Measurements from ENCODE around the gene CAMK1D.

CAMK1D gene

DNA sequence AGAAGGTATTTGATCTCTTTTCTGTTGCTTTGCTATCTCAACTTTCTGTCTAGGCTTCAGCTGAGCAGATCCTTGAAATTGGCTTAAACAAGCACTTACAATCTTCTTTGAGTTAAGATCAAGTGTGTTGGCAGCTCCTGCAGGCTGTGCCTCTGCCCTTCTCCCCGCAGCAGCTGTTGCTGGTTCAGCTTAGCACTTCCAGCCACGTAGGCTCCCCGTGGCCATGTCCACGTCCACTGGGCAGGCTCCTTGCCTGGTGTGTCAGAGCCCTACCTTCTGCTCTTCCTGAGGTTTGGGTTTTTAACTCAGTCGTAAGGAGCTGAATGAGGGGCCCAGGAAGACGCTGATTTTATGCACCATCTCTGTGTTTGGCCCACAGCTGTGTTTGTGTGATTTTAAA is 47.2 kb downstream of the CAMK1D start:
- DNase-seq (ENCODE audit: low read depth, low spot score): no peak
- H3K27ac ChIP-seq: no peak overlapping the region

DNA sequence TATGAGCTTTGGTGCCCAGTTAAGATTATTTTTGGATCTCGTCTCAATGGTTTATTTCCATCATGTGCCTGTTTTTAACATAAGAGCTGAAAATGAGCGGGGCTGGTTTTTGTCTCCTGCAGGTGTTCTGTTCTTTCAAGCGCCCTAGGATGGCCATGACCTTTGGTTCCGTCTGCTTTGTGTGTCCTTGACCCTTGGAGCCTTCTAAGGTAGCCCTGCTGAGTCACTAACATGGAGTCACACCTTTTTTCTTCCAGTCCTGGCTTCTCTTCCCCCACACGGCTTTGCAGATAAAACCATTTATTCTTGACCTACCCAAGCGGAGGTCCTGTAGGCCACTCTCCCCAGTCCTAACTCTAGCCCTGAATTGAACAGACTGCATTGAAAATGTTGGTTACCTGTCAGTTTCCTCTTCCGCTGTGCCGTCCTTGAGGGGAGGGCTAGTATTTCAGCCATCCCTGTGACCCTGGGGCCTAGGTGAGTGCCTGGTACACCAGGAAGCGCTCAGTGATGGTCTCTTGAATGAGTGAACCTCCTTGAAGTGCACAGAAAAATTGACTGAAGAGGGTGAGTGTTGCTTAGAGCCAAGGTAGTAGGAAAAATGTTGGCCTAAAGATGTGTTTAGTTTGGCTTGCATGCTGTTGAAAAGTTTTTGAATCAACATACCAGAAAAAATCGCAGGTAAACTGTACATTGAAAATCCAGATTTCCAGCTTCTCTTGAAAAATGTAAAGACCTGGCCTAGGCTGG is 48.0 kb downstream of the CAMK1D start:
- DNase-seq (ENCODE audit: low read depth, low spot score): no peak
- H3K27ac ChIP-seq: no peak overlapping the region

DNA sequence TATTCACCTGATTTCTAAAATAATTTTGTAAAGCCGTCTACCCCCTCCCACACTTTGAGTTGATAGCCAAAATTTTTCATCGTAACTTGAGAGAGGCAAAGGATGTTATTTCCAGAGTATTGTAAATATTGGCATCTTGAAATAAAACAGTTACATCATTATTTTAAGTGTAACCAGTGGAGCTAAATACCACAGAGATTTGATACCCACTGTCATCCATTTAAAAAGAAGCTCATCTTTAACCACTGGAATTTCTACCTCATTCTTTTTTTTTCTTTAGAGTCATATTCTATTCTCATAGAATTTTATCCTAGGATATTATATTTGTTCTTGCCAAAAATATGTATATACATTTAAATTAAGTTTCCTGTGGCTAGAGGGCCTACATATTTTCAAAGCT is 48.6 kb downstream of the CAMK1D start:
- no peak for DNase-seq (ENCODE audit: low read depth, low spot score)
- H3K27ac ChIP-seq: no peak overlapping the region

DNA sequence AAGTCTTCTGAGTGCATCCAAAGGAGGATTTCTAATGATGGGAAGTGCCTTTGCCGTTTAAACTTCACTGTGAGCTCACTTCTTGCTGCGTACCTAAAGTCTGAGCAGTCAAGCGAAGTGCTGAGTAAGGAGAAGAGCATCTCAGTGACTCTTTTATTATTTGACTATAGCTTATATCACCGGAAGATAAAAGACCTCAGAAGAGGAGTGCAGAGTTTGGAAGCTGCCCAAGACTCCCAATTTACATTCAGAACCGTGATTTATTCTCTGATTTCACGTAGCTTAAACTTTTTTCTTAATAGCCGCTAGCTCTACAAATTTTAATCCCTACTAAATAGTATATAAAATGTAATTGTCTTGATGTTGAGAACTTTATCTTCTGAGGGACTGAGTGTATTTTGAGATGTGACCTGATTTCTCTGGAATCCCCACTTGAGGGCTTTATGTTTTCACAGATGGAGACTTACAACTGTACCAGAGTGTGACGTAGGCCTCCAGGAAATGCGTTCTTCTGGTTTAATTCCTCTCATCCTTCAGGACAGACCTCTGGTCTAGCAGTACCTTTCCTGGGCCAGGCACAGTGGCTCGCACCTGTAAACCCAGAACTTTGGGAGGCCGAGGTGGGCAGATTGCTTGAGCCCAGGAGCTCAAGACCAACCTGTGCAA is 51.1 kb downstream of the CAMK1D start:
- no peak for DNase-seq (ENCODE audit: low read depth, low spot score)
- H3K27ac ChIP-seq: no peak overlapping the region

GRCh38 chr10:12401466-12401865 is 52.1 kb downstream of the CAMK1D start:
- no peak overlapping the region for H3K27ac ChIP-seq
- no peak for DNase-seq (ENCODE audit: low read depth, low spot score)

DNA sequence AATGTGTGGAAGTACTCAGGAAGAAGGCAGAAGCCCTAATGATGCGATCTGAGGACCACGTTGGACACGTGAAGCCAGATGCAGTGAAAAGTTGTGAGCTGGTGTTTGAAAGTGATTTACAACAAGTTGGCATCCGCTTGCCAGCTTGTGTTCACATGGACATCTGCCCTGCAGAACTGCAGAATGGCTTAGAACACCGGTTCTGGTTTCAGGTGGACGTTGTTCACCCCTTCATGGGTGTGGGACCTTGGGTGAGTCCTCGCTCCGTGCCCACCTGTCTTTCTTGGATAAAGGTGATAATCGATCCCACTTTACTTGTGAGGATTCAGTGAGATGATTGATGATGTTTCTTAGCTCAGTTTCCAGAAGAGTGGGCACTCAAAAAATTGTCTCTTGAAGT is 53.8 kb downstream of the CAMK1D start:
- no peak for DNase-seq (ENCODE audit: low read depth, low spot score)
- no peak overlapping the region for H3K27ac ChIP-seq

GRCh38 chr10:12405342-12406320 is 56.3 kb downstream of the CAMK1D start:
- H3K27ac ChIP-seq: no peak overlapping the region
- DNase-seq (ENCODE audit: low read depth, low spot score): no peak

- no peak overlapping the region for H3K27ac ChIP-seq
- DNase-seq (ENCODE audit: low read depth, low spot score): no peak
These were observed 57.5 kb downstream of the CAMK1D start for GRCh38 chr10:12406764-12407400.

DNA sequence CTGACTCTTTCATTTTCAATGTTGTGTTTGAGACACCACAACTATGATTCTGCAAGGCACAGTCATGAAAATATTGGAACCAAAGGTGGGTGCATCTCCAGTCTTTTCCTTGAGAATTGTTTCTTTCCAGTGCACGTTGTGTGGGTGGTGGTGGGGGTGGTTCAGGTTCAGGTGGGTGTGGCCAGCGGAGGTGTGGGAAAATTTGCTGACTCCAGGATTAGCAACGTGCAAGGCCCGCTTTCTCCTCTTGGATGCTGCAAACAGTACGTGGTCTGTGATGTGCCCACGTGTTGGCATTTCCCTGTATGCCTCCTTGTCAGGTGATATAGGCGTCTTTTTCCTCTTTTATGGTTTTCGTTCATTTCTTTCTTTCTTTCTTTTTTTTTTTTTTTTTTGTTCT is 59.1 kb downstream of the CAMK1D start:
- no peak overlapping the region for H3K27ac ChIP-seq
- no peak for DNase-seq (ENCODE audit: low read depth, low spot score)

GRCh38 chr10:12409161-12409560 is 59.8 kb downstream of the CAMK1D start:
- H3K27ac ChIP-seq: no peak overlapping the region
- DNase-seq (ENCODE audit: low read depth, low spot score): no peak

DNA sequence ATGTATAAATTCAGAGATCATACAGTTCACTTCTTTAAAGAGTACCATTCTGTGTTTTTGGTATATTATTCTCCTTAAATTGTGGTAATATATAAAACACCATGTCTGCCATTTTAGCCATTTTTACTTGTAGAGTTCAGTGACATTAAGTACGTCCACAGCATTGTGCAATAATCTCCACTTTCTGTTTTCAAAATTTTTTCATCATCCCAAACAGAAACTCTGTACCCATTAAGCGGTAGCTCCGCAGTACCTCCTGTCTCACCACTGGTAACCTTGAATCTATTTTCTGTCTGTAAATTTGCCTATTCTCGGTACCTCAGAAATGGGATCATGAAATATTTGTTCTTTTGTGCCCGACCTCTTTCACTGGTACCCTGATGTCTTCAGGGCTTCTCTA is 60.3 kb downstream of the CAMK1D start:
- DNase-seq (ENCODE audit: low read depth, low spot score): no peak
- H3K27ac ChIP-seq: no peak overlapping the region

DNA sequence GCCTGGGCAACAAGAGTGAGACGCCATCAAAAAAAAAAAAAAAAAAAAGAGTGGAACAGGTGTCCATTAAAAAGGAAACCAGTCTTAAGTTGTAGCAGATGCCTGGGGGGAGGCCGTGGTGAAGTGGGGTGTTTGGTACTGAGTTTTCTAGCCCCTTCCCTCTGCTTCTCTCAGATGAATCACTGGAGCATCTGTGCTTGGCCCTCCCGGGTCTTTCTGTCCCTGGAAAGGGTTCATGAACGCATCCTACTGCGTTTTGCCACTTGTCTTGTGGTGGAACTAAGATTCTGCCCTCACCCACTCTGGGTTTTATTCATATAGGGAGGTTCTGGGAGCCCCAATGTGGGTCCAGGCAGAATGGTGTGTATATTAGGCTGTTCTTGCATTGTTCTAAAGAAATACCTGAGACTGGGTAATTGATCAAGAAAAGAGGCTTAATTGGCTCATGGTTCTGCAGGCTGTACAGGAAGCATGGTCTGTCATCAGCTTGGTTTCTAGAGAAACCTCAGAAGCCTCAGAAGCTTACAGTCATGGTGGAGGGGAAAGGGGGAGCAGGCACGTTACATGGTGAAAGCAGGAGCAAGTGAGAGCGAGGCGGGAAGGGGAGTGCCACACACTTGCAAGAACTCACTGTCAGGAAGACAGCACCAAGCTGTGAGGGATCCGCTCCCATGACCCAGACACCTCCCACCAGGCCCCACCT is 63.5 kb downstream of the CAMK1D start:
- no peak overlapping the region for H3K27ac ChIP-seq
- DNase-seq (ENCODE audit: low read depth, low spot score): no peak

GRCh38 chr10:12413369-12413711 is 64.0 kb downstream of the CAMK1D start:
- DNase-seq (ENCODE audit: low read depth, low spot score): no peak
- H3K27ac ChIP-seq: no peak overlapping the region

DNA sequence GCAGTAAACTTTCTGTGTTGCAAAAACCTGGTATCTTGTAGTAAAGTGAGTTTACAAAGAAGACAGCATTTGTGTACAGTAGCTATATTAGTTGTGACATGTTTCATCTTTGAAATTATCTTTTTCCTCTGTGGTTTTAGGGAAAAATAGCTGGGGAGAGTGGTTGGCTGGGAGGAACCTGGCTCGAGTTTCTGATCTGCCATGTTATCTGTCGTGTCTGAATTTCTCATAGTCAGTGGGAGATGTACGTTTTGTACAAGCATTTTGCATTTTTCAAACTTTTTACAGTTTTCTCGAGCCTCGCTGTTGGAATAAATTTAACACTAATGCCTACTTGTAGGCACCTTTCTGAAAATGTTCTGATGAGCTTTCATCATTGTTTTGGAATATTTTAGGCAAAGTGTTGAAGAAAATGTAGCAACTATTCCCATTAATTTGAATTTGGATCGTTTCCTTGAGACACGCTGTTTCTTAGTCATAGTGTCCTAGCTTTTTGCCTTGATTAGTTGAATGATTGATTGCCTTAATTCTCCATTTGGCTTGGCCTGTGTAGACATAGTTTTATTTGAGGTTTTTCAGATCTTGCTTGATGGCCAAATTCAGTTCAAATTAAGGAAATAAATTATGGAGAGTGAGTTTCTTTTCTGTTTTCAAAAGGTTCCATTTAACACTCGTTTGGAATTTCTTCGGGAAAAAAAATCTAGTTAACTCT is 65.1 kb downstream of the CAMK1D start:
- no peak overlapping the region for H3K27ac ChIP-seq
- DNase-seq (ENCODE audit: low read depth, low spot score): no peak

DNA sequence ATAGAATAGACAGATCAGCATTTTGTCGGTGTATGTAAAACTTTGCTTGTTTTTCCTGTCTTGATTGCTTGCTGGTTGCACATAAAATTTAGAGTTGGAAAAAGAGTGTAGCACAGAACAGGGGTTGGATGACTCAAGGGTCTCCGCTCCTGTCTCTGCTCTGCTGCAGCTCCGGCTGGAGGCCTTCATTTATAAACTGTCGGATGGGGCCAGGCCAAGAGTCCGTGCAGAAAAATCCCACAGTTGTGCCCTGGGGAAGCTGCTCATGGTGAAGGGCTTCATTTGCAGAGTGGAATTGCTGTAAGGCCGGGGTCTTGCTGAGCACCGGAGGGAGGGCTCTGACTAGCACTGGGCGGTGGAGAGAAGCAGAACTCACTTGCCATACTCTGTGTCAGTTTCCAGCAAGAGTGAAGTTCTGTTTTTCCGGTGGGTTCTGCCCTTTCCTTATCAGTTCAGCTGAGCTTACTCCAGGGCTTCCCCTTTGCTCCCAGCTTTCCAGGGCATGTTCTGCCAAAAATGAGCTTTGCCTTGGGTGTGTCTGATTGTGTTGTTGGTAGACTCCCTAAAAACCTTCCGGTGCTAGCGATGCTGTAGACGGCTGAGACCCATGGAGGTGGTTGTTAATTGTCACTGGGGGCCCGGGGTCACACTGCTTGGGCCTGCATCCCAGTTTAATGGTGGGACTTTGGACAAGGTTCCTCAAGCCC is 67.2 kb downstream of the CAMK1D start:
- no peak for DNase-seq (ENCODE audit: low read depth, low spot score)
- H3K27ac ChIP-seq: no peak overlapping the region

DNA sequence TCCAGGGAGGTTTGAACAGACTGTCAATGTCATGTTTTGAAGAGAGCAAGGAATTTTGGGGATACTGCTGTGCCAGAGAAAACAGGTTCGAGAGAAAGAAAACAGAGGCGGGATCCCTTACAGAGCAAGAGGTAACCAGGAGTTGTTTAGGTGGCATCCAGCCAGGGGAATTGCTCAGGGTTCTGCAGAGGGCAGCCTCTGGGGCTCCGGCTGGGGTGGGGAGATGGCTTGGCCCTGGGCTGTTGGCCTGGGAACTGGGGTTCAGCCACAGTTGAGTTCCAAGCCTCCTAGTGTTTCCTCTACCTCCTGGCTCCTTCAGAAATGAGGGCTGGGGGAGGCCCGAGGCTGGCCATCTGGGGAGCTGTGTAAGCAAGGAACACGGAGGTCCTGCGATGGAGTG is 68.0 kb downstream of the CAMK1D start:
- DNase-seq (ENCODE audit: low read depth, low spot score): no peak
- no peak overlapping the region for H3K27ac ChIP-seq

DNA sequence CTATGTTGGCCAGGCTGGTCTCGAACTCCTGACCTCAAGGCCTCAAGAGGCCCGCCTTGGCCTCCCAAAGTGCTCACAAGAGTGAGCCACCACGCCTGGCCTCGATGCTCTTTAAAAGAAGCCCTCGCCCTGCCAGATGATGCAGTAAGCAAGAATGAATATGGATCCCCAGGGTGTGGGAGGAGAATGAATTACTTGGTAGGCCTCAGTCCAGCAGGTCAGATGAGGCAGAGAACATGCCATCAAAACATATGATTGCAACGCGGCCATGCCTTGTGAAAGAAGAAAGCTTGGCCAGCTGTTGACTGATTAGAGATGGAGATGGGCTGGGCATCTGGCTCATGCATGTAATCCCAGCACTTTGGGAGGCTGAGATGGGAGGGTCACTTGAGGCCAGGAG is 68.7 kb downstream of the CAMK1D start:
- no peak for DNase-seq (ENCODE audit: low read depth, low spot score)
- H3K27ac ChIP-seq: no peak overlapping the region

DNA sequence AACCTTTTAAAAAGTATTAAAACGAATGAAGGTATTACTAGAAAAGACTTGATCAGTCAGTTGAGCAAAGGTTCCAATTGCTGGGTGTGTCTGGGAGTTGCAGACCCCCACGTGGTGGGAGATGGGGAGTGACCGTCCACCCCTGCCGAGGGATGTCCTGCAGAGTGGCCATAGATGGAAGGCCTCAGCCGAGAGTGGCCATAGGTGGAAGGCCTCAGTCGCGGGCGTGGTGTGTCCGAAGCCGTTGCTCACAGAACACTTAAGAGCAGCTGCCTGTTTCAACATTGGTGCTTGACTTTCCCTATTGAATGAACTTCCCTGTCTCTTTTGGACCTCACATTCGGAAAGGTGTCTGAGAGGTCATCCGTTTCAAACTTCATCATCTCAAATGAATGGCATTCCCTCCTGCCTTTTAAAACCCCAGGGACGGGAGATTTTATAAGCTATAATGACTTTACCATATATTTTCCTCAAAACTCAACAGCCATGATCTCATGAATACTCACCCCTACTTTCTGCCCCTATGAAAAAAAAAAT is 69.4 kb downstream of the CAMK1D start:
- no peak overlapping the region for H3K27ac ChIP-seq
- DNase-seq (ENCODE audit: low read depth, low spot score): no peak
